HepG2 (cell line): Measurements from ENCODE around the gene CHTF18. TPM values are rescaled to one million over a fixed set of nuclear protein-coding genes. Genes with fewer than 3 reads are reported as not detected.
A peak's percentile ranks its signal among the peaks of the same experiment; 100 is the strongest.

Experiments
- CBX2 ChIP-seq, 2 experiments: fragments of 200-600 bp in 1 of 2; sonication (generic); formaldehyde crosslinking in 1 of 2; IDR thresholded peaks; 2 replicates each; pipeline versions ENCODE4 v1.7.0 to v1.8.1; 2018 to 2022; ENCODE audit warnings: low read depth in 2 of 2, low read length in 1 of 2, mild to moderate bottlenecking in 1 of 2, missing genetic modification reagents in 1 of 2
- DRAP1 ChIP-seq: IDR thresholded peaks from 2 replicates; pipeline ENCODE4 v1.6.1; 2016; ENCODE audit warnings: missing genetic modification reagents, missing compliant biosample characterization
- HDAC1 ChIP-seq: sonication (generic); formaldehyde crosslinking; IDR thresholded peaks from 2 replicates; pipeline ENCODE4 v1.5.1; 2020; ENCODE audit warnings: mild to moderate bottlenecking, missing genetic modification reagents
- JUND ChIP-seq: sonication (generic); formaldehyde crosslinking; IDR thresholded peaks from 2 replicates; pipeline ENCODE4 v1.8.0; 2022; ENCODE audit warnings: mild to moderate bottlenecking, missing genetic modification reagents
- MEF2D ChIP-seq: sonication (generic); formaldehyde crosslinking; IDR thresholded peaks from 2 replicates; pipeline ENCODE4 v1.5.1; 2020; ENCODE audit warnings: mild to moderate bottlenecking, missing genetic modification reagents
- PCBP1 ChIP-seq: fragments of 200-400 bp; formaldehyde crosslinking; IDR thresholded peaks from 2 replicates; pipeline ENCODE4 v1.6.1; 2017; ENCODE audit warnings: mild to moderate bottlenecking, low read depth, low read length, borderline replicate concordance
- PITX1 ChIP-seq: sonication (generic); formaldehyde crosslinking; IDR thresholded peaks from 2 replicates; pipeline ENCODE4 v1.5.1; 2020; ENCODE audit warnings: mild to moderate bottlenecking, missing genetic modification reagents
- POGZ ChIP-seq: sonication (generic); formaldehyde crosslinking; IDR thresholded peaks from 2 replicates; pipeline ENCODE4 v1.4.0; 2020; ENCODE audit warnings: mild to moderate bottlenecking, missing genetic modification reagents
- POLR2A ChIP-seq, 2 experiments: IDR thresholded peaks; 2 replicates each; pipeline ENCODE4 v1.6.1; 2011; ENCODE audit warnings: low read depth in 2 of 2, low read length in 2 of 2, mild to moderate bottlenecking in 1 of 2, moderate library complexity in 1 of 2; ENCODE audit not compliant: insufficient read depth in 1 of 2
- POLR2G ChIP-seq: fragments of 200-400 bp; formaldehyde crosslinking; IDR thresholded peaks from 2 replicates; pipeline ENCODE4 v1.6.1; 2018; ENCODE audit warnings: mild to moderate bottlenecking, low read depth, low read length, moderate library complexity
- RAD21 ChIP-seq: fragments of 450-650 bp; formaldehyde crosslinking; IDR thresholded peaks from 2 replicates; pipeline ENCODE4 v1.5.0; 2020; ENCODE audit warnings: mild to moderate bottlenecking
- RCOR2 ChIP-seq: IDR thresholded peaks from 2 replicates; pipeline ENCODE4 v1.6.1; 2016; ENCODE audit warnings: missing biosample characterization, missing genetic modification reagents
- RFX5 ChIP-seq: IDR thresholded peaks from 2 replicates; pipeline ENCODE4 v1.6.1; 2011; ENCODE audit warnings: low read depth, low read length, improper control_type of control experiment
- SALL1 ChIP-seq: sonication (generic); formaldehyde crosslinking; IDR thresholded peaks from 2 replicates; pipeline ENCODE4 v1.8.0; 2022; ENCODE audit warnings: mild to moderate bottlenecking, missing genetic modification reagents
- ZFX ChIP-seq: sonication (generic); formaldehyde crosslinking; IDR thresholded peaks from 2 replicates; pipeline ENCODE4 v1.4.0; 2020; ENCODE audit warnings: mild to moderate bottlenecking, low read depth, missing genetic modification reagents, moderate library complexity
- ZNF543 ChIP-seq: sonication (generic); formaldehyde crosslinking; IDR thresholded peaks from 2 replicates; pipeline ENCODE4 v1.4.0; 2020; ENCODE audit warnings: mild to moderate bottlenecking, missing genetic modification reagents
- ZNF552 ChIP-seq: sonication (generic); formaldehyde crosslinking; IDR thresholded peaks from 2 replicates; pipeline ENCODE4 v1.9.0; 2022; ENCODE audit warnings: missing genetic modification reagents, mild to moderate bottlenecking, borderline replicate concordance
- ZNF720 ChIP-seq: sonication (generic); formaldehyde crosslinking; IDR thresholded peaks from 2 replicates; pipeline ENCODE4 v1.4.0; 2020; ENCODE audit warnings: missing genetic modification reagents
- ZNF747 ChIP-seq: sonication (generic); formaldehyde crosslinking; IDR thresholded peaks from 2 replicates; pipeline ENCODE4 v1.8.1; 2023; ENCODE audit warnings: missing genetic modification reagents, mild to moderate bottlenecking, borderline replicate concordance
- ZNF788 ChIP-seq: sonication (generic); formaldehyde crosslinking; IDR thresholded peaks from 2 replicates; pipeline ENCODE4 v1.5.0; 2020; ENCODE audit warnings: mild to moderate bottlenecking, missing genetic modification reagents, borderline replicate concordance
- ZNF790 ChIP-seq: sonication (generic); formaldehyde crosslinking; IDR thresholded peaks from 2 replicates; pipeline ENCODE4 v1.8.0; 2022; ENCODE audit warnings: missing genetic modification reagents, mild to moderate bottlenecking, borderline replicate concordance
- polyA plus RNA-seq, 8 experiments: library from polyadenylated mRNA; depleted of rRNA in 3 of 8; stranded (reverse) in 7 of 8; unstranded in 1 of 8; fragments of >200 nt; fragmentation: Illumina TruSeq in 4 of 8; extraction: Trizol in 4 of 8; gene quantifications; 2 replicates each; pipeline versions ENCODE4 v1.2.1 to v1.2.3, GENCODE V29; 2011 to 2016; ENCODE audit warnings: low read depth in 4 of 8, missing spikeins in 1 of 8, mixed read lengths in 1 of 8; ENCODE audit not compliant: insufficient read depth in 1 of 8
- total RNA-seq, 5 experiments: library from RNA; depleted of rRNA; stranded (reverse); fragments of >200 nt; fragmentation: Illumina TruSeq; extraction: Trizol; gene quantifications; 2 replicates each; pipeline ENCODE4 v1.2.3, GENCODE V29; 2016; ENCODE audit warnings: low read depth in 1 of 5
- TF ChIP-seq, protein P1 (sequence below): sonication (generic); formaldehyde crosslinking; IDR thresholded peaks from 2 replicates; pipeline ENCODE4 v1.4.0; 2020; ENCODE audit warnings: missing genetic modification reagents
- TF ChIP-seq, protein P2 (sequence below): sonication (generic); formaldehyde crosslinking; IDR thresholded peaks from 2 replicates; pipeline ENCODE4 v1.4.0; 2020; ENCODE audit warnings: missing genetic modification reagents

Gene CHTF18
- total and polyA plus RNA-seq, 2 of the 13 experiments (the other 11 are each of a cell fraction or from before 2014, with no cell fraction given): 8.6 to 22.9 TPM

DNA sequence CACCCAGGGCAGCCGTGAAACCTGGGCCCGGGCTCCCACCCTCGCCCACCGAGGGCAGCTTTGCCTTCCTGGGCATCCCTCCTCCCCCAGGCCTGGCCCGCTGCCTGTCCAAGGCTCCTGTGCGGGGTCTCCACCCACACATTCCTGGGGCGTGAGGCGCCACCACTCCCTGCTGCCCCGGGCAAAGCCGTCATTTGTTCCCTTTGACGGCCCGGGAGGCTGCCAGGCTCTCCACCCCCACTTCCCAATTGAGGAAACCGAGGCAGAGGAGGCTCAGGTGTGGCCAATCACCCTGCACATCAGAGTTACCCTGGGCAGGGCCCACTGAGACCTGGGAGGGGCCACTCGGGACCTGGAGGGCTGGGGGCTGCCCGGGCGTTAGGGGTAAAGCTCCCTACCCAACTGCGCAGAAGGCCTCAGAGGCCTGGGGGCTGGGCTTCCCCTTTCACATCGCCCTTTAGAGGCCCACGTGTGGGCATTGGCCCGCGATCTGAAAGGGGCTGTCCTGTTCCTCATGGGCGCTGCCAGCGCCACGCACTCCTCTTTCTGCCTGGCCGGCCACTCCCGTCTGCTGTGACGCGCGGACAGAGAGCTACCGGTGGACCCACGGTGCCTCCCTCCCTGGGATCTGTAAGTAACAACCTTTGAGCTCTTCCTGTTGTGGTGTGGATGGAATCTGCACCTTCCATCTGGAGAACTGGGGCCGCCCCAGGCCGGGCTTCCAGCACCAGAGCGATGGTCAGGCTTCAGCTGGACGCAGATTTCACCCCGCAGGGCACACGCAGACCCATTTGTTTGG lies 27.7 kb upstream of the CHTF18 start, which contains the start of gene MSLN (continued):
- 0 out of 2 replicates have a peak, but pooled peaks have one; percentile 12 for TF ChIP-seq DRAP1 (CRISPR knock-in tag)
- peak in 1 of 2 experiments; percentile 48; a peak in 1 of 4 replicates for TF ChIP-seq POLR2A (IDR thresholded peaks at IDR 0.05; ENCODE audit: insufficient read depth in 1 of 2, low read depth in 2 of 2, low read length in 2 of 2)
- 0 out of 2 replicates have a peak, but pooled peaks have one; percentile 46 for TF ChIP-seq ZNF747 (CRISPR knock-in tag)
- TF ChIP-seq ZNF720 (CRISPR knock-in tag): no peak
- TF ChIP-seq JUND (CRISPR knock-in tag): no peak
- no peak for TF ChIP-seq ZNF790
- TF ChIP-seq ZNF788 (CRISPR knock-in tag): no peak
- TF ChIP-seq PCBP1: peak; percentile 16; the same call in 1 of the 2 replicates
- TF ChIP-seq ZNF543 (CRISPR knock-in tag): 0 out of 2 replicates have a peak, but pooled peaks have one; percentile 24
- TF ChIP-seq POLR2G: 0 out of 2 replicates have a peak, but pooled peaks have one; percentile 27
- TF ChIP-seq ZNF552 (CRISPR knock-in tag): no peak
- TF ChIP-seq MEF2D: no peak
- 0 out of 2 replicates have a peak, but pooled peaks have one; percentile 47 for TF ChIP-seq PITX1 (CRISPR knock-in tag)
- TF ChIP-seq POGZ: no peak
- TF ChIP-seq CBX2 (IDR thresholded peaks at IDR 0.05; ENCODE audit: low read depth, low read length): no peak
- no peak for TF ChIP-seq CBX2 (CRISPR knock-in tag; IDR thresholded peaks at IDR 0.05; ENCODE audit: low read depth)
- TF ChIP-seq RFX5: no peak
- no peak for TF ChIP-seq RAD21
- no peak for TF ChIP-seq HDAC1 (CRISPR knock-in tag)
- TF ChIP-seq, protein P1, sequence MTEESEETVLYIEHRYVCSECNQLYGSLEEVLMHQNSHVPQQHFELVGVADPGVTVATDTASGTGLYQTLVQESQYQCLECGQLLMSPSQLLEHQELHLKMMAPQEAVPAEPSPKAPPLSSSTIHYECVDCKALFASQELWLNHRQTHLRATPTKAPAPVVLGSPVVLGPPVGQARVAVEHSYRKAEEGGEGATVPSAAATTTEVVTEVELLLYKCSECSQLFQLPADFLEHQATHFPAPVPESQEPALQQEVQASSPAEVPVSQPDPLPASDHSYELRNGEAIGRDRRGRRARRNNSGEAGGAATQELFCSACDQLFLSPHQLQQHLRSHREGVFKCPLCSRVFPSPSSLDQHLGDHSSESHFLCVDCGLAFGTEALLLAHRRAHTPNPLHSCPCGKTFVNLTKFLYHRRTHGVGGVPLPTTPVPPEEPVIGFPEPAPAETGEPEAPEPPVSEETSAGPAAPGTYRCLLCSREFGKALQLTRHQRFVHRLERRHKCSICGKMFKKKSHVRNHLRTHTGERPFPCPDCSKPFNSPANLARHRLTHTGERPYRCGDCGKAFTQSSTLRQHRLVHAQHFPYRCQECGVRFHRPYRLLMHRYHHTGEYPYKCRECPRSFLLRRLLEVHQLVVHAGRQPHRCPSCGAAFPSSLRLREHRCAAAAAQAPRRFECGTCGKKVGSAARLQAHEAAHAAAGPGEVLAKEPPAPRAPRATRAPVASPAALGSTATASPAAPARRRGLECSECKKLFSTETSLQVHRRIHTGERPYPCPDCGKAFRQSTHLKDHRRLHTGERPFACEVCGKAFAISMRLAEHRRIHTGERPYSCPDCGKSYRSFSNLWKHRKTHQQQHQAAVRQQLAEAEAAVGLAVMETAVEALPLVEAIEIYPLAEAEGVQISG: 0 out of 2 replicates have a peak, but pooled peaks have one; percentile 24
- TF ChIP-seq, protein P2, sequence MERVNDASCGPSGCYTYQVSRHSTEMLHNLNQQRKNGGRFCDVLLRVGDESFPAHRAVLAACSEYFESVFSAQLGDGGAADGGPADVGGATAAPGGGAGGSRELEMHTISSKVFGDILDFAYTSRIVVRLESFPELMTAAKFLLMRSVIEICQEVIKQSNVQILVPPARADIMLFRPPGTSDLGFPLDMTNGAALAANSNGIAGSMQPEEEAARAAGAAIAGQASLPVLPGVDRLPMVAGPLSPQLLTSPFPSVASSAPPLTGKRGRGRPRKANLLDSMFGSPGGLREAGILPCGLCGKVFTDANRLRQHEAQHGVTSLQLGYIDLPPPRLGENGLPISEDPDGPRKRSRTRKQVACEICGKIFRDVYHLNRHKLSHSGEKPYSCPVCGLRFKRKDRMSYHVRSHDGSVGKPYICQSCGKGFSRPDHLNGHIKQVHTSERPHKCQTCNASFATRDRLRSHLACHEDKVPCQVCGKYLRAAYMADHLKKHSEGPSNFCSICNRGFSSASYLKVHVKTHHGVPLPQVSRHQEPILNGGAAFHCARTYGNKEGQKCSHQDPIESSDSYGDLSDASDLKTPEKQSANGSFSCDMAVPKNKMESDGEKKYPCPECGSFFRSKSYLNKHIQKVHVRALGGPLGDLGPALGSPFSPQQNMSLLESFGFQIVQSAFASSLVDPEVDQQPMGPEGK: peak; percentile 38
- TF ChIP-seq RCOR2 (CRISPR knock-in tag): no peak
- peak; percentile 63; the same call in 1 of the 2 replicates for TF ChIP-seq ZFX (CRISPR knock-in tag)
- TF ChIP-seq SALL1: peak; percentile 18; the same call in 1 of the 2 replicates
